IPS DF 6.9 (cell line): ENCODE data around the gene FER.
"Not testable (repeated sequence)": the region's sequence is repeated elsewhere in the genome, so short reads cannot be mapped to it uniquely, and the experiment has no call there.

ENCODE experiments used
- DNase-seq: peaks from one replicate; pipeline ENCODE4 v3.0.0-alpha.2; 2013; ENCODE audit warnings: low read depth, low spot score
- H3K27ac ChIP-seq: one replicate; pipeline ENCODE4 v1.5.1; 2013; ENCODE audit warnings: low read length, control low read depth
- H3K27me3 ChIP-seq: 2 replicates; pipeline ENCODE4 v1.6.1; 2013; ENCODE audit warnings: mild to moderate bottlenecking, low read length; ENCODE audit not compliant: control insufficient read depth, insufficient read depth
- H3K36me3 ChIP-seq: 2 replicates; pipeline ENCODE4 v1.6.1; 2013; ENCODE audit warnings: low read length; ENCODE audit not compliant: control insufficient read depth, insufficient read depth
- H3K4me1 ChIP-seq: 2 replicates; pipeline ENCODE4 v1.6.1; 2013; ENCODE audit warnings: low read length; ENCODE audit not compliant: control insufficient read depth, insufficient read depth
- H3K4me3 ChIP-seq: 2 replicates; pipeline ENCODE4 v1.5.1; 2013; ENCODE audit warnings: mild to moderate bottlenecking, low read length
- H3K9me3 ChIP-seq: 2 replicates; pipeline ENCODE4 v1.6.1; 2013; ENCODE audit warnings: low read length, inconsistent platforms; ENCODE audit not compliant: control insufficient read depth, insufficient read depth
- WGBS: extraction: QIAGEN DNeasy Blood & Tissue Kit; methylation state at CpG from one replicate; pipeline ENCODE4 v1.1.7; 2013; ENCODE audit warnings: mixed read lengths, missing lambda C conversion rate; ENCODE audit not compliant: insufficient read length, insufficient coverage; 5-methylcytosine and 5-hydroxymethylcytosine counted together

The FER gene

DNA sequence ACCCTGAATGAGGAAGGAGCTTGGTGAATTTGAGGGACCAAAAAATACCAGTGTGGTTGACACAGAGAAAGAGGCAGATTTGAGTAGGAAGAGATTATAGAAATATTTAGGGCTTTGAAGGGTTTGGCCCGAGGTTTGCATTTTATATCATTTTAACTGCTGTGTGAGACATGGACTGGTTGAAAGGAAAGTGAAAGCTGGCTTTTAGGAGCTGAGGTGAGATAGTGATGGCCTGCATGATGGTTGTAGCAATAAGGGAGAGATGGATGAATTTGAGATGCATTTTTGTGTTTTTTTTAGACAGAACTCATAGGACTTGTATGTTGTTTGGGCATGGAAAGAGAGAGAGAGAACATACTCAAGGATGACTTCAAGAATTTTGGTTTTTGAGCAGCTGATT lies 21.7 kb downstream of the FER start:
- no peak overlapping the region for H3K4me3 ChIP-seq
- no CpG with 5 or more reads among the region's 1 CpG for WGBS
- no peak for DNase-seq
- H3K27ac ChIP-seq = no peak overlapping the region
- H3K27me3 ChIP-seq = no peaks in the 10 kb centered on the region
- H3K36me3 ChIP-seq = no peaks in the 10 kb centered on the region
- H3K9me3 ChIP-seq = no peaks in the 10 kb centered on the region
- no peaks in the 10 kb centered on the region for H3K4me1 ChIP-seq

DNA sequence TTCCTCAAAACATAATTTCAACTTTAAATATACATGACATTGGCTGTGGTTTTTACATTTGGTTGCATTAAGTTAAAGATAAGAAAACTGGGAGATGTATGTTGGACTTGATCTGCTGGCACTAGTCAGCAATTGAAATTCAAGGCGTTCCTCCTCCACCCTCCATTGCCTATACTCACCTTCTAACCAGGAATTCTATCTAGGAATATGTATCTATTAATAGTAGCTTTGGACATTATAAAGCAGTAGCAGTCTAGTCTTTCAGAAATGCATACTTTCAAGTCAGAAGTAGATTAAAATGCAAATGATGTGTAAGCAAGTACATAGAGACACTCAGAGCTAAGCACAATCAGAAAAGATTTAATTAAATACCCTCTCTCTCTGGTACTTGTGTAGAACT lies 24.9 kb downstream of the FER start:
- H3K4me3 ChIP-seq = no peak overlapping the region

DNA sequence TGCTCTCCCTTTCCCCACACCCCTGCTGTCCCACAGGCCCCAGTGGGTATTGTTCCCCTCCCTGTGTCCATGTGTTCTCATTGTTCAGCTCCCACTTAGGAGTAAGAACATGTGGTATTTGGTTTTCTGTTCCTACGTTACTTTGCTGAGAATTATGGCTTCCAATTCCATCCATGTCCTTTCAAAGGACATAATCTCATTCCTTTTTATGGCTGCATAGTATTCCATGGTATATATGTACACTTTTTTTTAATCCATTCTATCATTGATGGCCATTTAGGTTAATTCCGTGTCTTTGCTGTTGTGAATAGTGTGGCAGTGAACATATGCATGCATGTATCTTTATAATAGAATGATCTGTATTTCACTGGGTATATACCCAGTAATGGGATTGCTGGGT lies 25.6 kb downstream of the FER start:
- no peaks in the 10 kb centered on the region for H3K27me3 ChIP-seq
- WGBS = no CpG with 5 or more reads among the region's 2 CpGs
- DNase-seq = no peak
- no peaks in the 10 kb centered on the region for H3K36me3 ChIP-seq
- H3K9me3 ChIP-seq = no peaks in the 10 kb centered on the region
- H3K27ac ChIP-seq = no peak overlapping the region
- H3K4me3 ChIP-seq = no peak overlapping the region
- H3K4me1 ChIP-seq = no peaks in the 10 kb centered on the region

More for the DNA sequence above, 24.9 kb downstream of the FER start:
- no peaks in the 10 kb centered on the region for H3K36me3 ChIP-seq
- no peak overlapping the region for H3K27ac ChIP-seq
- H3K27me3 ChIP-seq = no peaks in the 10 kb centered on the region
- H3K4me1 ChIP-seq = no peaks in the 10 kb centered on the region
- no peak for DNase-seq
- no peaks in the 10 kb centered on the region for H3K9me3 ChIP-seq
- no CpG with 5 or more reads among the region's 1 CpG for WGBS

DNA sequence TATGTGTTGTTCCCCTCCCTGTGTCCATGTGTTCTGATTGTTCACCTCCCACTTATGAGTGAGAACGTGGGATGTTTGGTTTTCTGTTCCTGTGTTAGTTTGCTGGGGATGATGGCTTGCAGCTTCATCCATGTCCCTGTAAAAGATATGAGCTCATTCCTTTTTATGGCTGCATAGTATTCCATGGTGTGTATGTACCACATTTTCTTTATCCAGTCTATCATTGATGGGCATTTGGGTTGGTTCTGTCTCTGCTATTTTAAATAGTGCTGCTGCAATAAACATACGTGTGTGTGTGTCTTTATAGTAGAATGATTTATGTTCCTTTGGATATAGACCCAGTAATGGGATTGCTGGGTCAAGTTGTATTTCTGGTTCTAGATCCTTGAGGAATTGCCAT lies 26.4 kb downstream of the FER start:
- no CpG with 5 or more reads among the region's 2 CpGs for WGBS

DNA sequence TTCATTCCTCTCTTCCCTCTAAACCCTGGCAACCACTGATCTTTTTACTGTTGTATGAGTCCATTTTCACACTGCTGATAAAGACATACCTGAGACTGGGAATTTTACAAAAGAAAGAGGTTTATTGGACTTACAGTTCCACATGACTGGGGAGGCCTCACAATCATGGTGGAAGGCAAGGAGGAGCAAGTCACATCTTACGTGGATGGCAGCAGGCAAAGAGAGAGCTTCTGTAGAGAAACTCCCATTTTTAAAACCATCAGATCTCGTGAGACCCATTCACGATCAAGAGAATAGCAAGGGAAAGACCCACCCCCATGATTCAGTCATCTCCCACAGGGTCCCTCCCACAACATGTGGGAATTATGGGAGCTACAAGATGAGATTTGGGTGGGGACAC lies 29.9 kb downstream of the FER start:
- not testable (repeated sequence) for H3K27me3 ChIP-seq, H3K9me3 ChIP-seq, H3K4me1 ChIP-seq, H3K27ac ChIP-seq, H3K4me3 ChIP-seq, DNase-seq, H3K36me3 ChIP-seq
- WGBS = no CpG with 5 or more reads among the region's 3 CpGs

More for the DNA sequence above, 26.4 kb downstream of the FER start:
- not testable (repeated sequence) for H3K36me3 ChIP-seq, H3K4me3 ChIP-seq, H3K4me1 ChIP-seq, H3K27me3 ChIP-seq, H3K27ac ChIP-seq, DNase-seq, H3K9me3 ChIP-seq

DNA sequence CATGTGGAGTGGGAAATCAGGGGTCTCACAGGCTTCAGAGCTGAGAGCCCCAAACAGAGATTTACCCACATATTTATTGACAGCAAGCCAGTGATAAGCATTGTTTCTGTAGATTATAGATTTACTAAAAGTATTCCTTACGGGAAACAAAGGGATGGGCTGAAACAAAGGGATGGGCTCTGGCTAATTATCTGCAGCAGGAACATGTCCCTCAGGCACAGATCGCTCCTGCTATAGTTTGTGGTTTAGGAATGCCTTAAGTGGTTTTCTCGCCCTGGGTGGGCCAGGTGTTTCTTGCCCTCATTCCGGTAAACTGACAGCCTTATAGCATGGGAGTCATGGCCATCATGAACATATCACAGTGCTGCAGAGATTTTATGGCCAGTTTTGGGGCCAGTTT lies 36.9 kb downstream of the FER start:
- WGBS = no CpG with 5 or more reads among the region's 4 CpGs
- not testable (repeated sequence) for H3K27me3 ChIP-seq, H3K4me1 ChIP-seq

DNA sequence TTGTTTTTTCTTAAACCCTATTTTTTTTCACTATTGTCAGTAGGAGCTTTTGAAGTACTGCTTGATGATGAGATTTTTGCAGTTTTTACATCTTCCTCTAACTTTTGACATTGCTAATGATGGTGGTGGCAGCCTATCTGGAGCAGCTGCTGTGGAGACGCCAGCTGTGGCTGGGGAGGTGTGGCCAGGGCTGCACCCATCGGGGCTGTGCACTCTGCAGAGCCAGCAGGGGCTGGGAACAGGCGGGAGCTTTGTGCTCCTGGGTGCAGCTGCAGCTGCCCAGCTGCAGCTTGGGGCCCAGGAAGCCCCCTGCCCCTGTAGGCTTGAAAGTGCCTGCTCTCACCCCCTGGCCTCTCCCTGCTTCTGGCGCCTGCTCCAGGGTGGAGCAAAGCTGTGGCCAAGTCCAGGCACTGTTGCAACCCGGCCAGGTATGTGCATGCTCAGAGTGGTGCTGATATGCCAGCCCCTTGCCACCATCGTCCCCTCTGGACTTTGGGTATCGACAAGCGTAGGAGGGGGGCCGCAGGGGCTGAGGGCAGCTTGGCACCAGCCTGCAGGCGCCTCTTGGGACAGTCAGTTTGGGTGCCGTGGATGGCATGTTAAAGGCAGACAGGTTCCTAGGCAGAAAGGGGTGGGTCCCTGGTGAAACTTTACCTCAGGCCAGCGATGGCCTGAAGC lies 39.2 kb downstream of the FER start:
- no peak for DNase-seq
- no CpG with 5 or more reads among the region's 12 CpGs for WGBS
- no peaks in the 10 kb centered on the region for H3K36me3 ChIP-seq

More for the DNA sequence above, 36.9 kb downstream of the FER start:
- H3K4me3 ChIP-seq, H3K9me3 ChIP-seq, H3K27ac ChIP-seq, H3K36me3 ChIP-seq, DNase-seq: not testable (repeated sequence)

DNA sequence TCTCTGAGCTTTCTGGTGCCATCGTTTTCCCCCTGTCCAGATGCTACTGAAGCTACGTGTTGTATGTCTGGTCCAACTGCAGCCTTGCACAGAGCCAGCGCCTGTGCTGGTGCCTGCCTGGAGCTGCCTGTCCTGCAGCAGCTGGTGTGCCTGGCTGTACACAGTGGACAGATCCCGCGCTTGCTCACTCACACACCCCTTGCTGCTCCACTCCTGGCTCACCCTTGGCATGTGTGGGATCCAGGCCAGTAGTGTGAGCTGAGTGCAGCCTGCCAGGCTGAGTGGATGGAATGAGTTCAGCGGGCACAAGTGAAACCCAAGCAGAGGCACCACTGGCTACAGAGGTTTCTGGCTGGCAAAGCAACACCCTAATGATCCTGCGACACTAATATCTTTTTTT lies 40.4 kb downstream of the FER start:
- DNase-seq = no peak
- no peak overlapping the region for H3K4me3 ChIP-seq
- H3K27ac ChIP-seq = no peak overlapping the region
- H3K9me3 ChIP-seq = peaks cover 4% of the 10 kb centered on the region
- no peaks in the 10 kb centered on the region for H3K4me1 ChIP-seq
- no peaks in the 10 kb centered on the region for H3K36me3 ChIP-seq
- no CpG with 5 or more reads among the region's 7 CpGs for WGBS
- no peaks in the 10 kb centered on the region for H3K27me3 ChIP-seq

More for the DNA sequence above, 39.2 kb downstream of the FER start:
- no peak overlapping the region for H3K4me3 ChIP-seq
- no peaks in the 10 kb centered on the region for H3K4me1 ChIP-seq
- no peak overlapping the region for H3K27ac ChIP-seq
- peaks cover 4% of the 10 kb centered on the region for H3K9me3 ChIP-seq
- no peaks in the 10 kb centered on the region for H3K27me3 ChIP-seq

DNA sequence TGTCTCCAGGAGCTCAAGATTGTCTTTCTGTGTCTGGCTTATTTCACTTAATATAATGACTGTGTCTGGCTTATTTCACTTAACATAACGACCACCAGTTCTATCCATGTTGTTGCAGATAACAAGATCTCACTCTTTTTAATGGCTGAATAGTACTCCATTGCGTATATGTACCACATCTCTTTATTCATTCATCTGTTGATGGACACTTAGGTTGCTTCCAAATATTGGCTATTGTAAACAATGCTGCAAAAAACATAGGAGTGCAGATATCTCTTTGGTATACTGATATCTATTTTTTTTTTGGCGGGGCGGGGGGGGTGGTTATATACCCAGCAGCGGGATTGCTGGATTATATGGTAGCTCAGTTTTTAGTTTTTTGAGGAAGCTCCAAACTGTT lies 45.5 kb downstream of the FER start:
- no peaks in the 10 kb centered on the region for H3K9me3 ChIP-seq
- H3K36me3 ChIP-seq = no peaks in the 10 kb centered on the region
- H3K4me3 ChIP-seq = no peak overlapping the region
- no CpG with 5 or more reads among the region's 5 CpGs for WGBS
- DNase-seq = no peak
- H3K27ac ChIP-seq = no peak overlapping the region
- H3K4me1 ChIP-seq = no peaks in the 10 kb centered on the region
- H3K27me3 ChIP-seq = no peaks in the 10 kb centered on the region

DNA sequence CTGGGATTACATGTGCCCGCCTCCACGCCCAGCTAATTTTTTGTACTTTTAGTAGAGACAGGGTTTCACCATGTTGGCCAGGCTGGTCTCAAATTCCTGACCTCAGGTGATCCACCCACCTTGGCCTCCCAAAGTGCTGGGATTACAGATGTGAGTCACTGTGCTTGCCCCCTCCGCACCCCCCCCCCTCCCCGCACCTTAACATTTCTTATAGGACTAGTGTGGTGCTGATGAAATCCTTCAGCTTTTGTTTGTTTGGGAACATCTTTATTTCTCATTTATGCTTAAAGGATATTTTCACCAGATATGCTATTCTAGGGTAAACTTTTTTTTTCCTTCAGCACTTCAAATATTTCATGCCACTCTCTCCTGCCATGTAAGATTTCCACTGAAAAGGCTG lies 46.7 kb downstream of the FER start:
- not testable (repeated sequence) for H3K4me1 ChIP-seq, DNase-seq, H3K36me3 ChIP-seq, H3K4me3 ChIP-seq, H3K9me3 ChIP-seq, H3K27me3 ChIP-seq, H3K27ac ChIP-seq
- no CpG with 5 or more reads among the region's 4 CpGs for WGBS

DNA sequence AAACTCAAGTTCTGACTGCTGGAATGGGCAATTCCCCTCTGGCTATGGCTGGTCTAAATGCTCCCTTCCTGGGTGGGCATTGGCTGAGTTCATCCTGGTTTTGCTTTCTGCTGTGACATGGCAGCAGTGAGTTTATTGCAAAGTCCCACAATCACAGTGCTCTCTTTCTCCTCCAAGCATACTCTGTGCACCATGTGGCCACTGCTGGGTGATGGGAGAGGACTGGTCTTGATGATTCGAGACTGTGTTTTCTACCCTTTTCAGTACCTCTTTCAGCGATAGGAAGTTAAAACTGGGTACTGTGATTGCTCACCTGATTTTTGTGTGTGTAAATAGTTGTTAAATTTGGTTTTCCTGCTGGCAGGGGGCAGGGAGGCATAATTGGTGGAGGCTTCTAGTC lies 49.7 kb downstream of the FER start:
- Histone ChIP-seq H3K27ac (no peak overlapping the region), H3K9me3 (no peaks in the 10 kb centered on the region), H3K27me3 (no peaks in the 10 kb centered on the region), H3K4me1 (no peaks in the 10 kb centered on the region), H3K36me3 (no peaks in the 10 kb centered on the region), H3K4me3 (no peak overlapping the region)
- no CpG with 5 or more reads among the region's 2 CpGs for WGBS
- no peak for DNase-seq
